M059J (cell line): Measurements from ENCODE around the gene ANKH. TPM values are rescaled to one million over a fixed set of nuclear protein-coding genes. Genes with fewer than 3 reads are reported as not detected.

Experiments
- DNase-seq: peaks from one replicate; pipeline ENCODE4 v3.0.0-alpha.2; 2012; ENCODE audit warnings: low read depth
- total RNA-seq: library from RNA; depleted of rRNA; stranded (reverse); fragments of >200 nt; shearing (Covaris generic); gene quantifications from 2 replicates; pipeline ENCODE4 v1.2.3, GENCODE V29; 2014

Gene ANKH
- total RNA-seq, 1 experiment from 2014 or later: 20.8 TPM

- no peak for DNase-seq
These were observed 134.3 kb downstream of the ANKH start for GRCh38 chr5:14737291-14737690.

- no peak for DNase-seq
These were observed 135.6 kb downstream of the ANKH start for GRCh38 chr5:14735944-14736343.

- DNase-seq: no peak
These were observed 137.2 kb downstream of the ANKH start for GRCh38 chr5:14734396-14734795.

- DNase-seq: no peak
These were observed 137.9 kb downstream of the ANKH start for GRCh38 chr5:14733661-14734060.

GRCh38 chr5:14732991-14733390 is 138.6 kb downstream of the ANKH start:
- DNase-seq: no peak

GRCh38 chr5:14730881-14731280 is 140.7 kb downstream of the ANKH start:
- no peak for DNase-seq

GRCh38 chr5:14730466-14730865 is 141.1 kb downstream of the ANKH start:
- DNase-seq: no peak

GRCh38 chr5:14729448-14730385 is 141.9 kb downstream of the ANKH start:
- no peak for DNase-seq

- DNase-seq: no peak
These were observed 143.1 kb downstream of the ANKH start for GRCh38 chr5:14728459-14728938.

- DNase-seq: no peak
These were observed 143.6 kb downstream of the ANKH start for GRCh38 chr5:14727928-14728458.

GRCh38 chr5:14727428-14727865 is 144.1 kb downstream of the ANKH start:
- peak; percentile 81 for DNase-seq

- peak; percentile 80 for DNase-seq
These were observed 145.3 kb downstream of the ANKH start for GRCh38 chr5:14726066-14726838.

- DNase-seq: no peak
These were observed 146.9 kb downstream of the ANKH start for GRCh38 chr5:14724633-14725032.

- DNase-seq: peak; percentile 22
These were observed 147.9 kb downstream of the ANKH start for GRCh38 chr5:14723701-14724132.

GRCh38 chr5:14722923-14723322 is 148.7 kb downstream of the ANKH start:
- DNase-seq: no peak

GRCh38 chr5:14721990-14722656 is 149.5 kb downstream of the ANKH start:
- peak; percentile 35 for DNase-seq

GRCh38 chr5:14720236-14720923 is 151.2 kb downstream of the ANKH start:
- DNase-seq: peak; percentile 85

GRCh38 chr5:14718778-14719177 is 152.8 kb downstream of the ANKH start:
- no peak for DNase-seq

GRCh38 chr5:14716755-14717752 is 154.5 kb downstream of the ANKH start:
- no peak for DNase-seq

GRCh38 chr5:14715481-14715880 is 156.1 kb downstream of the ANKH start:
- DNase-seq: no peak
